Limb (tissue), 2 donors: ENCODE results near the gene TMEM254.
"Not testable (repeated sequence)": the region's sequence is repeated elsewhere in the genome, so short reads cannot be mapped to it uniquely, and the experiment has no call there.

Source experiments
- DNase-seq, 2 donors: peaks; one replicate each; pipeline ENCODE4 v3.0.0-alpha.2; 2016; ENCODE audit errors: extremely low spot score in 2 of 2

TMEM254 gene, protein sequence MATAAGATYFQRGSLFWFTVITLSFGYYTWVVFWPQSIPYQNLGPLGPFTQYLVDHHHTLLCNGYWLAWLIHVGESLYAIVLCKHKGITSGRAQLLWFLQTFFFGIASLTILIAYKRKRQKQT

DNA sequence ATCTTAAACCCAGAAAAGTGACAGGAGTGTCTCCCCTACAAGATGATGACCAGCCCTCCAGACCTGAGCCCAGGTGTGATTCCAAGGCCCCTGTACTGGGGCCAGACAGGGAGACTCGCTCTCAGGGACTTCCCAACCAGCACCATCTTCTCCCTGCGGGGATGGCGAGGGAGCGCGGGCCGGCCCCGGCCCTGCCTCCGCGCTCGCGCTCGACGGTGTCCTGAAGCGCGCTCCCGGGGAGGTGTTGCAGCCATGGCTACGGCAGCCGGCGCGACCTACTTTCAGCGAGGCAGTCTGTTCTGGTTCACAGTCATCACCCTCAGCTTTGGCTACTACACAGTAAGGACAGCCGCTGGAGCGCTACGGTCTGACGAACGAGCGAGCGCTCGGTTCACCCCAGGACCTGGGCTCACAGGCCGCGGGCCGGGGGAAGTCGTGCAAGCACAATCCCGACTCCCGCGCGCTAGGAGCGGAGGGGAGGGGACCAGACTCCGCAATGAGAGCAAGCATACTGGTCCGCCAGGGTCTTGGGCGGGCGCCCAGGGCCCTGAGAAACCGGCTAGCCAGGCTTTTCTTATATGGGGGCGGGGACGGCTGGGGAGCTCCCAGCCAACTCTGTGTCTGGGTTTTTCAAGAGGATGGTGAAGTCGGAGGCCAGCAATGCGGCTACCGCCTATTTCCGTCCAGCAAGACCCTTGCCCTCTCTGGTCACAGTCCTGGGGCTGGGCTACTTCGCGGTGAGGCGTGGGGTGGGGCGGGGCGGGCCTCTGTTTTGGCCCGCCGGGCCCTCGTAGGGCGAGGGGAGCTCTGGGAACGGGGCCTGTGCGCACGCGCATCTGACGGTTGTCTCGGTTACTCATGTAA lies at the start of gene TMEM254:
TMEM254 (plus strand) TSS at position 218 of the 864 bp plus-strand sequence; CDS start at position 253, 35 bp downstream.
- DNase-seq = peak; percentile 94 to 95

DNA sequence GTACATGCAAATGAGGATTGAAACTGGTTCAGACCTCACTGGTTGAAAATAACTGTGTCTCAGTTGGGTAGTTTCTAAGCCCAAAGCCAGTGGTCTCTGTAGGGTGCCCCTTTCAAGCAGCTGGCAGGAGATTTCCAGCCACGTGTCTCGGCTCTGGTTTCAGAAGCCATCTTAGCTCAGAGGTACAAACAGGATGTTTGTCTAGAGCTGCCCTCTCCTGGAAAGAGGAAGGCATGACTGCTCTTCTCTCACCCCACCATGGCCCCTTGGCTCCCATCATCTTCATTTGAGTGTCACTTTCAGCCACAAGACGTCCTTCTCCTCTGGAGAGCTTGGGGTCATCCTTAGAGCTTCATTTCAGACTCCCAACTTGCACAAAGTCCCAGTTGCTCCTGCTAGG lies 49.3 kb upstream of the TMEM254 start:
- not testable (repeated sequence) for DNase-seq

DNA sequence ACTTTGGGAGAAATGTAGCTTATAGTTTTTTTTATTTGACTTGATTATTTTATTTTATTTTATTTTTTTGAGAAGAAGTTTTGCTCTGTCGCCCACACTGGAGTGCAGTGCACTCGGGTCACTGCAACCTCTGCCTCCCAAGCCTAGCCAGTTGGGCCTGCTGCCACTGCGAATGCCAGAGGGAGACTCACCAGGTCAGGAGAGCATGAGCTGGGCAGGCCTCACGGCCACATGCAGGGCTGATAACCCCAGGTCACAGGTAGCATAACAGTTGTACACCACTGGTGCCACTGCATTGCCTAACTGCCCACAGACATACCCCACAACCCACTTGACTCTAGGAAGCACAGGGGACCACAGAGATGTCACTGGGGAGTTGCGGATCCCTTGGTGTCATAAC lies 48.6 kb upstream of the TMEM254 start:
- not testable (repeated sequence) for DNase-seq

DNA sequence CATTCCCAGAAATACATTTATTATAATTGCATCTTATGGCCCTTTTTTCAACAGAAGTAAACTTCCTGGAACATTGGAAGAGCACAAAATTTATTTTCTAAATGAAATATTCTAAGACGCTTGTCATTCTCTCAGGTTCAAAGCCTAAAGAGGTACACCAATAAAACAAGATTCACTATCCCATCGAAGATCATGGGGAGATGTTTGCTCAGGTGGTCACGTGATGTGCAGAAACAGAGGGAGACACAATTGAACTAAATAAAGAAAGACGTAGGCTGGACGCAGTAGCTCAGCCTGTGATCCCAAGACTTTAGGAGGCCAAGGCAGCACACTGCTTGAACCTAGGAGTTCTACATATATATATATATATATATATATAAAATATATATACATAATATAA lies 46.0 kb upstream of the TMEM254 start:
- no peak for DNase-seq

DNA sequence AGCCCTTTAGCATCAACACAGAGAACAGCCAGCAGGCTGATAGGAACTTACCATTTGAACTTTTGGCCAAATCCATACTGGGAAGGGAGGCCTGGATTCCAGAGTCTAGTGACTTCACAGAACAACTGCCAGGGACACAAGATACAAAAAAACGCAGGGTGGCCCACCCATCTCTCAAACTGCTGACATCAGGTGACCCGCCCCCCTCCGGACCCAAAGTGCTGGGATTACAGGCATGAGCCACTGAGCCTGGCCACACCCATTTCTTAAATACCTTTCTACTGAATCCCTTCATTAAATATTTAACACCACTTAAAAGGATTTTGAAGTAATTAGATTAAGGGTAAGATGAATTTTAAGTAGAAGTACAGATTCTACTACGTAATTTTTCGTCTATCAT lies 43.7 kb upstream of the TMEM254 start:
- not testable (repeated sequence) for DNase-seq

DNA sequence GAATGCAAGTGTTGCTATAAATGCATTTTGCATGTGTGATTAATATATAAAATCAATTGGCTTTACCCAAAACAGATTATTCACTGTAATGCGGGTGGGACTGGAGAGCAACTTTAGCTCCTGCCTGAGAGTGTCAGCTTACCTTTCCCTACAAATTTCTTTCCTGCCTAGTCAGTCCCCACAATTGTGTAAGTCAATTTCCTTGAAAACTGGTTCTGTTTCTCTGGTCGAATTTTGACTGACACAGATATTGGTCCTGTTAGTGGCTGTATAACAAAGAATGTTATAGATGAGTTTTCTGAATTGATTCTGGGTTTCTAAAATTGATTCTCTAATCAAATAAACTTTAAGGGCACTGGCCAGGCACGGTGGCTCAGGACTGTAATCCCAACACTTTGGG lies 43.0 kb upstream of the TMEM254 start:
- DNase-seq = not testable (repeated sequence)

DNA sequence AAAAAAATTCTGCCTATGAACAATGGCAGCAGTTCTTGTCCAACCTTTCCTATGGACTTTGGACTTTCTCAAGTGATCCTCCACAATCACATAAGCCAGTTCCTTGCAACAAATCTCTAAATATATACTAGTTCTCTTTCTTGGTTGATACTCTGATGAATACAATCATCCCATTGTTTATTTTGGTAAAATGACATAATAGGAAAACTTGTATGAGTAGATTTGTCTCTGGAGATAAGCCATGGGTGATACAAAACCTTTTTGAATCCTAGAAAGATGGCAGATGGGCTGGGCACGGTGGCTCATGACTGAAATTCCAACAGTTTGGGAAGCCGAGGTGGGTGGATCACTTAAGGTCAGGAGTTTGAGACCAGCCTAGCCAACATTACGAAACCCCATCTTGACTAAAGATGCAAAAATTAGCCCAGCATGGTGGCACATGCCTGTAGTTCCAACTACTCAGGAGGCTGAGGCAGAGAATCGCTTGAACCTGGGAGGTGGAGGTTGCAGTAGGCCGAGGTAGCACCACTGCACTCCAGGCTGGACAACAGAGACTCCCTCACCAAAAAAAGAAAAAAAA lies 41.5 kb upstream of the TMEM254 start:
- DNase-seq = not testable (repeated sequence)

DNA sequence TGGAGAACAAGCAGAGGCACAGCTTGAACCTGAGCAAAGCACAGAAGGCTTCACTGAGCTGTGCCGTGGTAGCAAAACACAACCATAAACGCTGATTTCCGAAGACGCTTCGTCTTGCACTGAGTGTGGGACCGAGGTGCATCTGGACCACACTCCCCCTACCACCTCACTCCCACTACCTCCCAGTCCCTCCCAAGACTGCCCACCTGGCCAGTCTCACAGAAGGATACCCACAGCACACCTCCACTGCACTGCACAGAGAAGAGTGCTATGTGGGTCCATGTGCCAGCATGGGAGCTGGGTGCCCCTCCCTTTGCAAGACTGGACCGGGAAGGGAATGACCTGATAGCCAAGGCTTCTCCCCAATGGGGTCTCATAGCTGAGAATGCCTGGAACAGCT lies 40.2 kb upstream of the TMEM254 start:
- DNase-seq = not testable (repeated sequence)

DNA sequence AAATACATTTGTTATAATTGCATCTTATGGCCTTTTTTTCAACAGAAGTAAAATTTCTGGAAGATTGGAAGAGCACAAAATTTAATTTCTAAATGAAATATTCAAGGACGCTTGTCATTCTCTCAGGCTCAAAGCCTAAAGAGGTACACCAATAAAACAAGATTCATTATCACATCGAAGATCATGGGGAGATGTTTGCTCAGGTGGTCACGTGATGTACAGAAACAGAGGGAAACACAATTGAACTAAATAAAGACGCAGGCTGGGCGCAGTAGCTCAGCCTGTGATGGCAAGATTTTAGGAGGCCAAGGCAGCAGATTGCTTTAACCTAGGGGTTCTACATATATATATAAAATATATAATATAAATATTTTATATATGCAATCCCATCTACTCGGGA lies 37.3 kb upstream of the TMEM254 start:
- DNase-seq = no peak

DNA sequence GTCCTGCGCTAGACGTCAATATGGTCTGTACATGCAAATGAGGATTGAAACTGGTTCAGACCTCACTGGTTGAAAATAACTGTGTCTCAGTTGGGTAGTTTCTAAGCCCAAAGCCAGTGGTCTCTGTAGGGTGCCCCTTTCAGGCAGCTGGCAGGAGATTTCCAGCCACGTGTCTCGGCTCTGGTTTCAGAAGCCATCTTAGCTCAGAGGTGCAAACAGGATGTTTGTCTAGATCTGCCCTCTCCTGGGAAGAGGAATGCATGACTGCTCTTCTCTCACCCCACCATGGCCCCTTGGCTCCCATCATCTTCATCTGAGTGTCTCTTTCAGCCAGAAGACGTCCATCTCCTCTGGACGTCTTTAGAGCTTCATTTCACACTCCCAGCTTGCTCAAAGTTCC lies 33.5 kb upstream of the TMEM254 start:
- not testable (repeated sequence) for DNase-seq

DNA sequence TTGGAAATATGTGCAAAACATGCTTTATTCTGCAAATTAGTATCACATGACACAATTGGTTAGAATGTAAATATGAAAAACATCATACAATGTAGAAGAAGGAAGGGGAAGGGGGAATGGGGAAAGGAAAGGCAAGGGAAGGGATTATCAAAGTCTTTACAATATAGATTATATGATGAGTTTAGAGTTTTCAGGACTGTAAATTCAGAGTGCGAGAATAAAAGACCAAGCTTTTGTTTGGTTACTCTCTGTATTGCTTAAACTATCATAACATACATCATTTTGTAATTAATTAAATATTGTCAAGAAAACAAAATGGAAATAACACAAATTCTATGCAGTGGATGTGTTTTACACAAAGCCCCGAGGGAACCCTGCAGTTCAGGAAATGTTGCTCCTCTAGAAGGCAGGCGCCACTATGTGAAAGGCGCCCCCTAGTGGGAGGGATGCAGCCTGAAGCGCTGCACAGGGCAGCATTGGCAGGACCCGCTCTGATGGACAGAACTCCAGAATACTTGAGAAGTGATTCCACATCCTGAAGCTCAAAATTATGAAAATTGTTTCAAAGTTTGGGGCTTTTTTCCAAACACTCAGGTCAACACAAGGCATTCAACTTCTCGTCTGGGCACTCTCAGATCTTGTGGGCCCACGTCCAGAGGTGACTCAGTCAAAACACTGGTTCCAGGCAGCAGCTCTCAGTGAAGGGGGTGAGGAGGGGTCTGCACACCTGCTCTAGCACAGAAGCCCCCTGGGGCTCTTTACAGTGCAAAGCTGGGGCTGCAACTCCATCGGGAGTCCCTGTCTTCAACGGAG lies 31.6 kb upstream of the TMEM254 start:
- peak; percentile 40 to 71 for DNase-seq

DNA sequence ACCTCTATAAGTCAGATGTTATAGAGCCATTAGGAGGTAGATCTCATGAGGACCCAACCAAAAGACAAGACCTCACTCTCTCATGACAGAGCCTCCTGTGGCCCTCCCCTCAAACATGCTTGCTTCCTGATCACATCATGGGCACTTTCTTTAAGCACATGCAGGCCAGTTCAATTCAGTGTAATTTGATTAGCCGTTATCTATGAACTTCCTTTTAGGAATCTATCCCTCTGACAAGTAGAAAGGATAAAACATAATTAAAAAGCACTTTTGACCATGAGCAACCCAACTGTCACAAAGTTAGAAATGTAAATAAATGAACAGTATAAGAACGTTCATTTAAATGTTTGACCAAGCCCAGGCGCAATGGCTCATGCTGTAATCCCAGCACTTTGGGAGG lies 27.7 kb upstream of the TMEM254 start:
- DNase-seq = no peak

DNA sequence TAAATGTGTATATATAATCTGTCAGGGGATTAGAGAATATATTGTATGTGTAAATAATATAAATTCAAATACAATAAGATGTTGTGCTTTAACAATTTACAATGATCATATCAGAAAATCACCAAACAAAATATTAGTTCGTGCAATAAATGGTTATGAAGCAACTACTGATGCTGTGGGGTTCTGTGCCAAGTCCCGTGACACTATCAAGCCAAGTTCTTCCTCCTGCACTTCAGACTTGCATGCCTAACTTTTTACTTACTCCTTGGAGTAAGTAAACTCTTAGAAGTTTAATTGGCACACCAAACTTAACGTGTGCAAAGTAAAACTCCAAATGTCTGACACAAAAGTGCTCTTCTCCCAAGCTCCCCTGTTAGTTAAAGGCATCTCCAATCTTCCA lies 26.5 kb upstream of the TMEM254 start:
- DNase-seq = no peak

DNA sequence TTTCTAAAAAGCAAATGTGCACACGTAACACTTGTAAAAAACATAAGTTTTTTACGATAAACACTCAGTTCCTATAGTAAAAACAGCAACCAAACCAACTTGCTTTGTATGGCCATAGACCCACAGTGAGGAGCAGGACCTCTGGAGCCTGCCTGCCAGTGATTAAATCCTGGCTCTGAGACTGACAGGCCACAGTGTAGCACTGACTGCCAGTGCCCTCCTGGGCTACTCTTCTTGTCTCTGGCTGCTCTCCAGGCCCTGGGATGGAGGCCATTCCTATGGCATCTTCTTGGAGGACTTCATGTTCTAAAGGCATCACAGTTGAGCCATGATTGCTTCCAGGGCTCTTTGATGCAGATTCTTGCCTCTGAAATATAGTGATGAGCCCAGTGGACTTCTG lies 22.7 kb upstream of the TMEM254 start:
- no peak for DNase-seq

DNA sequence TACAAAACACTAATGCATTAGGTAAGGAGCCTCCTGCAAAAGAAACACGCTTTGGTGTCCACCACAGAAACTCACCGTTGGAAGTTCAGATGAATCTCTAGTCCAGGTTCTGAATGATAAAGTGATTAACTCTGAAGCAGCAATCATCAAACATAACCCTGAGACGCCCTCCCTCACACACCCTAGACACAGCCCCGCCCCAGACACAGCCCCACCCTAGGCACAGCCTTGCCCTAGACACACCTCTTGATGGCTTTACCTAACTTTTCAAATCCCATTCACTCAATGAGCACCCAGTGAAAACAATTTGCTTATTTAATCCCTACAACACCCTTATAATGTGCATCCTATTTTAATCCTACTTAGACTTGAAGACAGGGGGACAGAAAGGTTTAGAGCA lies 21.3 kb upstream of the TMEM254 start:
- no peak for DNase-seq

DNA sequence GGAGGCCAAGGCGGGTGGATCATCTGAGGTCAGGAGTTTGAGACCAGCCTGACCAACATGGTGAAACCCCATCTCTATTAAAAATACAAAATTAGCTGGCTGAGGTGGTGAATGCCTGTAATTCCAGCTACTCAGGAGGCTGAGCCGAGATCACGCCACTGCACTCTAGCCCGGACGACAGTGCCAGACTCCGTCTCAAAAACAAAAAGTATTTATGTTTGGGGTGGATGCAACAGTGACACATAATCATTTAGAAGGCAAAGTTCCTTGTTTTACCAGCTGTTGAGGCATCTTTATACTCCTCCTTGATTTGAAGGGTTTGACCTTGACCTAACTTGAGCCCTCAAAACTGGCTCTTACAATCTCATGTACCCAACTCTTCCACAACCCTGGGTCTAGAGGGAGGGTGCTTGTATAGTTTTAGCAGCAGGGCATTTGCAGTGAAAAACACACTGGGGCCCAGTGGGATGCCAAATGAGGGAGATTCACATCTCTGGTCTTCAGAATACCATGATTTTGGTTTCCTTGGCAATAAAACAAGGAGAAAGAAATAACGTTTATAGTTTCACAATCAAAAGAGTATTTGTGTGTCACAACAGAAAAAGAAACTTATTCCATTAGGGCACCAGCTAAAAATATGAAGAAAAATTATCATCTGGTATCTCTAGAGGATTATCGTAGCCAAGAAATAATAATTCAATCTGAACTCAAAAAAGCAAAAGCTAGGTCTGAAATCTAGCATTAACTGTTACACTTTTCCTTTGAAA lies 14.2 kb upstream of the TMEM254 start:
- no peak for DNase-seq

DNA sequence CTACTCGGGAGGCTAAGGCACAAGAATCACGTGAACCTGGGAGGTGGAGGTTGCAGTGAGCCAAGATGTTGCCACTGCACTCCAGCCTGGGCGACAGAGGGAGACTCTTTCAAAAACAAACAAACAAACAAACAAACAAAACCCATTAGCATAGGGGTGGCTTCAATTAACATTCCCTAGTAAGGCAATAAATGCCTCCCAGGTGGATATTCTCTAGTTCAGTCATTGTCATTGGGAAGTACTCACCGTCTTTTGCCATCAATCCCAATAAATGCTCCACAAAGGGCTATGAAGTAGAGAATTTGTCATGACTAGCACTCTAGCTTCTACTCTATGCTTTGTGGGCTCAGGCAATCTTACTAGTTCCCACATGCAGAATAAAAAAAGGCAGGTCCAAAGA lies 11.7 kb upstream of the TMEM254 start:
- no peak for DNase-seq

DNA sequence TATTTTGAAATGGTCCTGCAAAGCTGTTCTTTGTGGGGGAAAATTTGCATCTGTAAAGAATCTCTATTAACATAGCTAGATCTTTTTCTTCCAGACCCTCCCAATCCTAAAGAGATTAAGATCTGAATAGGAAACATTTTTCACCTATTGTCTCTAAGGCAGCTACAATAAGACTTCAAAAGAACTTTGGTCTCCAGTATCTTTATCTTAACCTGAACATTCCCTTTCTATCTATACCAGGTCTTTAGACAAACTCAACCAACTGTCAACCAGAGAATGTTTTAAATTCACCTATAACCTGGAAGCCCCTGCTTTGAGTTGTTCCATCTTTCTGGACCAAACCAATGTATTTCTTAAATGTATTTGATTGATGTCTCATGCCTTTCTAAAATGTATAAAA lies 10.6 kb upstream of the TMEM254 start:
- DNase-seq = not testable (repeated sequence)

DNA sequence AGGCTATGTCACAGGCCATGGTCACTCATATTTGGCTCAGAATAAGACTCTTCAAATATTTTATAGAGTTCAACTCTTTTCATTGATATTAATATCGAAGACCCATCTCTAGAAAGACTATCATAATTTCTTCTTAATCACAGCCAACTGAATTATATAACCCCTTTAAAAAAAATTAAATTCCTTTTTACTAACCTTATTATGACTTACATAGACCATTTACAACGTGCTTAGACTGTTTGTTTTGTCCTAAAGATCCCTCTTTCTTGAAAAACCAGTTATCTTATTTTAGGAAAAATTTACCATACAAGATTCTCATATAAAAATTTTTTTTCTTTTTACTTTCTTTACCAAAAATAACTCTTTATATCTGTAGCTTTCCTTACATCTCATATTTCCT lies 10.2 kb upstream of the TMEM254 start:
- DNase-seq = no peak

DNA sequence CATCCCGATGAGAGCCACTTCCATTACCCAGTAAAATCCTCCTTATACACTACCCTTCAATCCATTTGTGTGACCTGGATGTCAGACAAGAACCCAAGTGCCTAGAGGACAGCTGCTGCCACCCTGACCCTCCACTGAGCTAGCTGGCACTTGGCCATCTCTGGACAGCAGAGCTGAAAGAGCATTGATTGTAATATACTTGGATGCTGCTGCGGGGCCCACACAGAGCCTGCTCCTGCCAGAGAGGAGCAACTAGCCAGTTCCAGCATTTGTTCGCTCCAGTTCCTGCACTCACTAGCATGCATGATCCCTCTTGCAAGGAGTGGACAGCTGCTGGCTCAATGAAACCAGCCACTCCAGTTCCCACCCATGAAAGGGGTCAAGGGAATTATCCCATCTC lies 8.4 kb upstream of the TMEM254 start:
- no peak for DNase-seq

DNA sequence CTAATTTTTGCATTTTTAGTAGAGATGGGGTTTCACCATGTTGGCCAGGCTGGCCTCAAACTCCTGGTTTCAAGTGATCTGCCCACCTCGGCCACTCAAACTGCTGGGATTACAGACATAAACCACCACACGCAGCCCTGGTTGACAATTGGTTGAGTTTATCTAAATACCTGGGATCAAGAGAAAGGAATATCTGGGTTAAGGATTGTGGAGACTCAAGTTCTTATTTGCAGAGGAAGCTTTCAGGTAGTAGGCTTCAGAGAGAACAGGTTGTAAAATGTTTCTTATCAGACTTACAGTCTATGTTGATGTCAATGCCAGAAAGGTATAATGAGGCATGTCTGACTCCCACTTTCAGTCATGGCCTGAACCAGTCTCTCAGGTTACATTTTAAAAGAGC lies 5.9 kb upstream of the TMEM254 start:
- no peak for DNase-seq
